ENCODE results near the gene CDH22. TPM values are rescaled to one million over a fixed set of nuclear protein-coding genes. Genes with fewer than 3 reads are reported as not detected.

The CDH22 gene
- polyA plus RNA-seq, 1 donor: 0.37 TPM

GRCh38 chr20:46330831-46331371, 22.6 kb upstream of the CDH22 start:
- WGBS (ENCODE audit: insufficient coverage, low lambda C conversion rate): no CpG with 5 or more reads among the region's 13 CpGs
- no peak for DNase-seq
- Histone ChIP-seq H3K4me3 (ENCODE audit: low read length) (no peak overlapping the region), H3K27ac (ENCODE audit: low read length) (no peak overlapping the region), H3K36me3 (ENCODE audit: control insufficient read depth, insufficient read depth, low read length) (no peaks in the 10 kb centered on the region), H3K27me3 (ENCODE audit: control insufficient read depth, insufficient read depth, low read length) (peaks cover 44% of the 10 kb centered on the region), H3K9me3 (ENCODE audit: control insufficient read depth, low read depth, low read length) (no peaks in the 10 kb centered on the region), H3K4me1 (ENCODE audit: control insufficient read depth, insufficient read depth, low read length) (no peaks in the 10 kb centered on the region)

GRCh38 chr20:46330072-46330763, 21.9 kb upstream of the CDH22 start:
- Histone ChIP-seq H3K27ac (ENCODE audit: low read length) (no peak overlapping the region), H3K9me3 (ENCODE audit: control insufficient read depth, low read depth, low read length) (no peaks in the 10 kb centered on the region)
- no CpG with 5 or more reads among the region's 13 CpGs for WGBS (ENCODE audit: insufficient coverage, low lambda C conversion rate)

GRCh38 chr20:46328200-46328882, 20.0 kb upstream of the CDH22 start:
- no peak overlapping the region for H3K27ac ChIP-seq (ENCODE audit: low read length)
- WGBS (ENCODE audit: insufficient coverage, low lambda C conversion rate): no CpG with 5 or more reads among the region's 16 CpGs
- peaks cover 35% of the 10 kb centered on the region for H3K27me3 ChIP-seq (ENCODE audit: control insufficient read depth, insufficient read depth, low read length)
- H3K4me3 ChIP-seq (ENCODE audit: low read length): no peak overlapping the region
- no peaks in the 10 kb centered on the region for H3K4me1 ChIP-seq (ENCODE audit: control insufficient read depth, insufficient read depth, low read length)
- no peaks in the 10 kb centered on the region for H3K36me3 ChIP-seq (ENCODE audit: control insufficient read depth, insufficient read depth, low read length)
- no peaks in the 10 kb centered on the region for H3K9me3 ChIP-seq (ENCODE audit: control insufficient read depth, low read depth, low read length)
- DNase-seq: no peak

More at GRCh38 chr20:46330072-46330763, 21.9 kb upstream of the CDH22 start:
- Histone ChIP-seq H3K4me1 (ENCODE audit: control insufficient read depth, insufficient read depth, low read length) (no peaks in the 10 kb centered on the region), H3K27me3 (ENCODE audit: control insufficient read depth, insufficient read depth, low read length) (peaks cover 41% of the 10 kb centered on the region), H3K36me3 (ENCODE audit: control insufficient read depth, insufficient read depth, low read length) (no peaks in the 10 kb centered on the region), H3K4me3 (ENCODE audit: low read length) (no peak overlapping the region)
- DNase-seq: no peak

GRCh38 chr20:46327557-46327956, 19.3 kb upstream of the CDH22 start:
- no peaks in the 10 kb centered on the region for H3K36me3 ChIP-seq (ENCODE audit: control insufficient read depth, insufficient read depth, low read length)
- H3K9me3 ChIP-seq (ENCODE audit: control insufficient read depth, low read depth, low read length): no peaks in the 10 kb centered on the region
- no peak overlapping the region for H3K4me3 ChIP-seq (ENCODE audit: low read length)
- peaks cover 32% of the 10 kb centered on the region for H3K27me3 ChIP-seq (ENCODE audit: control insufficient read depth, insufficient read depth, low read length)
- no peak overlapping the region for H3K27ac ChIP-seq (ENCODE audit: low read length)
- WGBS (ENCODE audit: insufficient coverage, low lambda C conversion rate): no CpG with 5 or more reads among the region's 6 CpGs
- H3K4me1 ChIP-seq (ENCODE audit: control insufficient read depth, insufficient read depth, low read length): no peaks in the 10 kb centered on the region
- no peak for DNase-seq

GRCh38 chr20:46325789-46326188, 17.5 kb upstream of the CDH22 start:
- Histone ChIP-seq H3K4me1 (ENCODE audit: control insufficient read depth, insufficient read depth, low read length) (no peaks in the 10 kb centered on the region), H3K9me3 (ENCODE audit: control insufficient read depth, low read depth, low read length) (no peaks in the 10 kb centered on the region), H3K4me3 (ENCODE audit: low read length) (no peak overlapping the region), H3K27me3 (ENCODE audit: control insufficient read depth, insufficient read depth, low read length) (peaks cover 33% of the 10 kb centered on the region), H3K36me3 (ENCODE audit: control insufficient read depth, insufficient read depth, low read length) (no peaks in the 10 kb centered on the region), H3K27ac (ENCODE audit: low read length) (no peak overlapping the region)
- no peak for DNase-seq
- no CpG with 5 or more reads among the region's 1 CpG for WGBS (ENCODE audit: insufficient coverage, low lambda C conversion rate)

GRCh38 chr20:46324960-46325703, 16.8 kb upstream of the CDH22 start:
- H3K4me3 ChIP-seq (ENCODE audit: low read length): no peak overlapping the region
- no peaks in the 10 kb centered on the region for H3K4me1 ChIP-seq (ENCODE audit: control insufficient read depth, insufficient read depth, low read length)
- H3K27ac ChIP-seq (ENCODE audit: low read length): no peak overlapping the region
- H3K36me3 ChIP-seq (ENCODE audit: control insufficient read depth, insufficient read depth, low read length): no peaks in the 10 kb centered on the region
- no CpG with 5 or more reads among the region's 6 CpGs for WGBS (ENCODE audit: insufficient coverage, low lambda C conversion rate)
- DNase-seq: no peak
- H3K9me3 ChIP-seq (ENCODE audit: control insufficient read depth, low read depth, low read length): no peaks in the 10 kb centered on the region
- peaks cover 35% of the 10 kb centered on the region for H3K27me3 ChIP-seq (ENCODE audit: control insufficient read depth, insufficient read depth, low read length)

GRCh38 chr20:46324379-46324778, 16.1 kb upstream of the CDH22 start:
- H3K27me3 ChIP-seq (ENCODE audit: control insufficient read depth, insufficient read depth, low read length): peaks cover 42% of the 10 kb centered on the region
- 72% methylated on average over 4 of the region's 7 CpGs for WGBS (ENCODE audit: insufficient coverage, low lambda C conversion rate)

GRCh38 chr20:46323557-46323956, 15.3 kb upstream of the CDH22 start:
- no CpG with 5 or more reads among the region's 10 CpGs for WGBS (ENCODE audit: insufficient coverage, low lambda C conversion rate)
- Histone ChIP-seq H3K9me3 (ENCODE audit: control insufficient read depth, low read depth, low read length) (no peaks in the 10 kb centered on the region), H3K36me3 (ENCODE audit: control insufficient read depth, insufficient read depth, low read length) (no peaks in the 10 kb centered on the region), H3K27ac (ENCODE audit: low read length) (no peak overlapping the region), H3K4me1 (ENCODE audit: control insufficient read depth, insufficient read depth, low read length) (no peaks in the 10 kb centered on the region), H3K4me3 (ENCODE audit: low read length) (no peak overlapping the region), H3K27me3 (ENCODE audit: control insufficient read depth, insufficient read depth, low read length) (peaks cover 46% of the 10 kb centered on the region)
- DNase-seq: no peak

More at GRCh38 chr20:46324379-46324778, 16.1 kb upstream of the CDH22 start:
- Histone ChIP-seq H3K9me3 (ENCODE audit: control insufficient read depth, low read depth, low read length) (no peaks in the 10 kb centered on the region), H3K36me3 (ENCODE audit: control insufficient read depth, insufficient read depth, low read length) (no peaks in the 10 kb centered on the region), H3K4me1 (ENCODE audit: control insufficient read depth, insufficient read depth, low read length) (no peaks in the 10 kb centered on the region), H3K4me3 (ENCODE audit: low read length) (no peak overlapping the region), H3K27ac (ENCODE audit: low read length) (no peak overlapping the region)
- no peak for DNase-seq

GRCh38 chr20:46322641-46323040, 14.3 kb upstream of the CDH22 start:
- DNase-seq: no peak

GRCh38 chr20:46317685-46318177, 9.4 kb upstream of the CDH22 start:
- H3K9me3 ChIP-seq (ENCODE audit: control insufficient read depth, low read depth, low read length): no peaks in the 10 kb centered on the region
- no peaks in the 10 kb centered on the region for H3K36me3 ChIP-seq (ENCODE audit: control insufficient read depth, insufficient read depth, low read length)
- H3K4me3 ChIP-seq (ENCODE audit: low read length): no peak overlapping the region
- no CpG with 5 or more reads among the region's 7 CpGs for WGBS (ENCODE audit: insufficient coverage, low lambda C conversion rate)
- no peaks in the 10 kb centered on the region for H3K4me1 ChIP-seq (ENCODE audit: control insufficient read depth, insufficient read depth, low read length)
- H3K27ac ChIP-seq (ENCODE audit: low read length): no peak overlapping the region
- no peak for DNase-seq
- peaks cover 77% of the 10 kb centered on the region for H3K27me3 ChIP-seq (ENCODE audit: control insufficient read depth, insufficient read depth, low read length)

More at GRCh38 chr20:46322641-46323040, 14.3 kb upstream of the CDH22 start:
- WGBS (ENCODE audit: insufficient coverage, low lambda C conversion rate): 60% methylated on average over 2 of the region's 8 CpGs
- H3K4me3 ChIP-seq (ENCODE audit: low read length): no peak overlapping the region
- H3K4me1 ChIP-seq (ENCODE audit: control insufficient read depth, insufficient read depth, low read length): no peaks in the 10 kb centered on the region
- peaks cover 50% of the 10 kb centered on the region for H3K27me3 ChIP-seq (ENCODE audit: control insufficient read depth, insufficient read depth, low read length)
- H3K27ac ChIP-seq (ENCODE audit: low read length): no peak overlapping the region
- no peaks in the 10 kb centered on the region for H3K9me3 ChIP-seq (ENCODE audit: control insufficient read depth, low read depth, low read length)
- H3K36me3 ChIP-seq (ENCODE audit: control insufficient read depth, insufficient read depth, low read length): no peaks in the 10 kb centered on the region
